Measurements from ENCODE around the gene ACSS3. TPM values are rescaled to one million over a fixed set of nuclear protein-coding genes. Genes with fewer than 3 reads are reported as not detected.

Gene ACSS3
- total RNA-seq, 6 donors from 2014 or later: 23.5 to 61.8 (median 26.0) TPM

- no peak for ATAC-seq (ENCODE audit: low FRiP score in 2 of 2)
Measured at GRCh38 chr12:81079280-81080076, 1.6 kb downstream of the ACSS3 start.

DNA sequence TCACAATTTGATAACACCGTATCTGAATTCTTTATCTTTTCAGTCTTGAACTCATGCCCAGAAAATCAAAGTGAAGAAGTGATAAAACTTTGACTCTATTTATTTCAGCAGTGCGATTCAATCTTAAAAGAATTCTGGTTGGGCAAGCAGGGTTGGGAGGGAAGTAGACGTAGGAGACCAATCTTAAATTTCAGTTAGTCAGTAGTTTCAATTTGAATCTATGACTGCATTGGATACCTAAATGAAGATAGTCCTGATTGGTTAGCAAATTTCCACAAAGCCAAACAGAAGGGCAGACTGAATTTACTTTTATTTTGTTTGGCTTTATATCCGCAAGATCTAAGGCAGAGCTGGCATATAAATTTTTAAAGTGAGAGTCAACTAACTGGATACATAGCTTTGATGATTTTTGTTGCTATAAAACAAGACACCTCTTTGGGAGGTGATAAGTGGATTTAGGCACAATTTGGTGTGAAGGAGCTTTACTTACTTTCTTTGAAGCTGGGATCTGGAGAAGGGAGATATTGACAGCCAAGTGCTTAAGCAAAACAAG, 2.6 kb downstream of the ACSS3 start:
- 38 to 39% methylated on average over 4 of the region's 4 CpGs for whole genome bisulfite sequencing, 2 donors
- H3K4me1 ChIP-seq: peaks cover 0 to 20% (median 10%) of the 10 kb centered on the region in 4 donors
- peak overlapping the region; percentile 43 to 89 (median 72) for H3K27ac ChIP-seq
- H3K27me3 ChIP-seq: no peaks in the 10 kb centered on the region
- TF ChIP-seq EP300 (IDR thresholded peaks at IDR 0.05): no peak
- TF ChIP-seq, protein P1, sequence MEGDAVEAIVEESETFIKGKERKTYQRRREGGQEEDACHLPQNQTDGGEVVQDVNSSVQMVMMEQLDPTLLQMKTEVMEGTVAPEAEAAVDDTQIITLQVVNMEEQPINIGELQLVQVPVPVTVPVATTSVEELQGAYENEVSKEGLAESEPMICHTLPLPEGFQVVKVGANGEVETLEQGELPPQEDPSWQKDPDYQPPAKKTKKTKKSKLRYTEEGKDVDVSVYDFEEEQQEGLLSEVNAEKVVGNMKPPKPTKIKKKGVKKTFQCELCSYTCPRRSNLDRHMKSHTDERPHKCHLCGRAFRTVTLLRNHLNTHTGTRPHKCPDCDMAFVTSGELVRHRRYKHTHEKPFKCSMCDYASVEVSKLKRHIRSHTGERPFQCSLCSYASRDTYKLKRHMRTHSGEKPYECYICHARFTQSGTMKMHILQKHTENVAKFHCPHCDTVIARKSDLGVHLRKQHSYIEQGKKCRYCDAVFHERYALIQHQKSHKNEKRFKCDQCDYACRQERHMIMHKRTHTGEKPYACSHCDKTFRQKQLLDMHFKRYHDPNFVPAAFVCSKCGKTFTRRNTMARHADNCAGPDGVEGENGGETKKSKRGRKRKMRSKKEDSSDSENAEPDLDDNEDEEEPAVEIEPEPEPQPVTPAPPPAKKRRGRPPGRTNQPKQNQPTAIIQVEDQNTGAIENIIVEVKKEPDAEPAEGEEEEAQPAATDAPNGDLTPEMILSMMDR (IDR thresholded peaks at IDR 0.05): no peak
- TF ChIP-seq POLR2AphosphoS5 (IDR thresholded peaks at IDR 0.05): no peak
- TF ChIP-seq POLR2A (IDR thresholded peaks at IDR 0.05): no peak
- DNase-seq: no peak
- ATAC-seq (ENCODE audit: low FRiP score in 2 of 2): peak in 1 of 2 donors; percentile 32
- no peaks in the 10 kb centered on the region for H3K36me3 ChIP-seq
- peak overlapping the region in 3 of 4 donors; percentile 8 to 74 (median 57) for H3K4me3 ChIP-seq
- no peaks in the 10 kb centered on the region for H3K9me3 ChIP-seq

More at GRCh38 chr12:81079280-81080076, 1.6 kb downstream of the ACSS3 start:
- H3K36me3 ChIP-seq: no peaks in the 10 kb centered on the region
- no peak for DNase-seq
- no peaks in the 10 kb centered on the region for H3K27me3 ChIP-seq
- 54 to 59% methylated on average over 2 of the region's 2 CpGs for WGBS, 2 donors
- H3K9me3 ChIP-seq: no peaks in the 10 kb centered on the region
- H3K4me3 ChIP-seq: peak overlapping the region in 3 of 4 donors; percentile 57 to 74 (median 60)
- H3K4me1 ChIP-seq: peaks cover 0 to 10% (median 2%) of the 10 kb centered on the region in 4 donors
- TF ChIP-seq, protein P1 (IDR thresholded peaks at IDR 0.05): no peak
- no peak for TF ChIP-seq POLR2A (IDR thresholded peaks at IDR 0.05)
- TF ChIP-seq EP300 (IDR thresholded peaks at IDR 0.05): no peak
- TF ChIP-seq POLR2AphosphoS5 (IDR thresholded peaks at IDR 0.05): no peak
- H3K27ac ChIP-seq: peak overlapping the region; percentile 43 to 89 (median 72)

- Histone ChIP-seq H3K4me3 (no peak overlapping the region), H3K27me3 (no peaks in the 10 kb centered on the region), H3K36me3 (no peaks in the 10 kb centered on the region), H3K9me3 (no peaks in the 10 kb centered on the region), H3K4me1 (peaks cover 0 to 25% (median 11%) of the 10 kb centered on the region in 4 donors), H3K27ac (no peak overlapping the region)
- TF ChIP-seq POLR2A (IDR thresholded peaks at IDR 0.05) (no peak), EP300 (IDR thresholded peaks at IDR 0.05) (no peak), POLR2AphosphoS5 (IDR thresholded peaks at IDR 0.05) (no peak)
- TF ChIP-seq, protein P1 (IDR thresholded peaks at IDR 0.05): no peak
- DNase-seq: no peak
- WGBS, 2 donors: 77 to 78% methylated on average over 1 of the region's 1 CpG
- no peak for ATAC-seq (ENCODE audit: low FRiP score in 2 of 2)
Measured at GRCh38 chr12:81081726-81082125, 3.8 kb downstream of the ACSS3 start.

DNA sequence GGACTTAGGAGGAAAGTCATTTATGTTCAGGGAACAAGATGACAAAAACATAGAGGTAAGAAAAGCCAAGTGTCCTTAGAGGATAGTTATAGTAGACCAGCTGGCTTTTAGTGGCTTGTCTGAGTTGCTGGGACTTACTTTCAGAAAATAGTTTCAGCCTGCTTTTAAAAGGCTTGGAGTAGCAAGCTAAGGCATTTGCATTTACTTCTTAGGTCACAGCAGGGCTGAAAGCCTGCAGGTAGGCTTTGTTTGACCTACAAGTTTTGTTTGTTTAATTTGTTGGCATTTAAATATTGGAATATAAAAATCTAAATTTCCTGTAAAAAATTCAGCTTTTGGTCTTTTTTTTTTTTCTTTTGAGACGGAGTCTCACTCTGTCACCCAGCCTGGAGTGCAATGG, 5.1 kb downstream of the ACSS3 start:
- 100% methylated on average over 1 of the region's 1 CpG for WGBS, 2 donors
- DNase-seq (no peak), ATAC-seq (ENCODE audit: low FRiP score in 2 of 2) (no peak)
- H3K36me3 ChIP-seq: no peaks in the 10 kb centered on the region
- H3K9me3 ChIP-seq: no peaks in the 10 kb centered on the region
- no peaks in the 10 kb centered on the region for H3K27me3 ChIP-seq
- no peak overlapping the region for H3K4me3 ChIP-seq
- peaks cover 0 to 25% (median 11%) of the 10 kb centered on the region in 4 donors for H3K4me1 ChIP-seq
- no peak overlapping the region for H3K27ac ChIP-seq
- no peak for TF ChIP-seq POLR2AphosphoS5 (IDR thresholded peaks at IDR 0.05)
- TF ChIP-seq EP300 (IDR thresholded peaks at IDR 0.05): no peak
- TF ChIP-seq, protein P1 (IDR thresholded peaks at IDR 0.05): no peak
- no peak for TF ChIP-seq POLR2A (IDR thresholded peaks at IDR 0.05)
